Lower leg skin (tissue), 3 donors: ENCODE data around the gene ATP23.

Source experiments
- CTCF ChIP-seq, 3 donors: fragments of 450-650 bp; IDR thresholded peaks; one replicate each; pipeline ENCODE4 v1.5.1; 2016; ENCODE audit warnings: antibody characterized with exemption in 3 of 3, mild to moderate bottlenecking in 3 of 3, moderate library complexity in 2 of 3
- POLR2A ChIP-seq, 2 donors: fragments of 450-650 bp; IDR thresholded peaks; one replicate each; pipeline ENCODE4 v1.6.1; 2016 to 2017; ENCODE audit warnings: antibody characterized with exemption in 2 of 2, mild to moderate bottlenecking in 1 of 2, moderate library complexity in 1 of 2

- TF ChIP-seq CTCF (IDR thresholded peaks at IDR 0.05) (no peak), POLR2A (IDR thresholded peaks at IDR 0.05) (no peak)
These were observed 38.8 kb upstream of the ATP23 start for GRCh38 chr12:57902478-57902969.
